Measurements from ENCODE around the gene ATP8B1. TPM values are rescaled to one million over a fixed set of nuclear protein-coding genes. Genes with fewer than 3 reads are reported as not detected.
A peak's percentile ranks its signal among the peaks of the same experiment; 100 is the strongest.

The ATP8B1 gene
- total RNA-seq, 1 donor from 2014 or later: 38.7 TPM

DNA sequence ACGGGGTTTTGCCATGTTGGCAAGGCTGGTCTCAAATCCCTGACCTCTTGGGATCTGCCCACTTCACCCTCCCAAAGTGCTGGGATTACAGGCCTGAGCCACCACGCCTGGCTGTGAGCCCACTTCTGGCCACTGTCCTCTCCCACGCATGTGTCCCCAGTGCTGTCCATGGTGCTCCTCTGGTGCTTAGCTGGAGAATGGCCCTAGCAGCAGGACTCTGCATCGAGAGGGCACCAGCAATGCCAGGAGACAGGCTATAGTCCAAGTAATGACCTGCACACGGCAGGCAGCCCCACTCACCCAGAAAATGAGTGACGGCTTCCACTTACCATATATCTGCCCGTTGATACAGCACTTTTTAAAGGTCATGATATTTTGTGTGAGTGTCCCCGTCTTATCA is 115.1 kb downstream of the ATP8B1 start:
- H3K27ac Mint-ChIP-seq (ENCODE audit: unreplicated experiment): no peak overlapping the region
- peaks cover 51% of the 10 kb centered on the region for H3K36me3 Mint-ChIP-seq (ENCODE audit: unreplicated experiment)
- H3K9me3 Mint-ChIP-seq (ENCODE audit: unreplicated experiment): no peaks in the 10 kb centered on the region
- H3K4me1 Mint-ChIP-seq (ENCODE audit: unreplicated experiment): peaks cover 6% of the 10 kb centered on the region
- no peak overlapping the region for H3K4me3 Mint-ChIP-seq (ENCODE audit: unreplicated experiment)
- TF ChIP-seq, protein P1, sequence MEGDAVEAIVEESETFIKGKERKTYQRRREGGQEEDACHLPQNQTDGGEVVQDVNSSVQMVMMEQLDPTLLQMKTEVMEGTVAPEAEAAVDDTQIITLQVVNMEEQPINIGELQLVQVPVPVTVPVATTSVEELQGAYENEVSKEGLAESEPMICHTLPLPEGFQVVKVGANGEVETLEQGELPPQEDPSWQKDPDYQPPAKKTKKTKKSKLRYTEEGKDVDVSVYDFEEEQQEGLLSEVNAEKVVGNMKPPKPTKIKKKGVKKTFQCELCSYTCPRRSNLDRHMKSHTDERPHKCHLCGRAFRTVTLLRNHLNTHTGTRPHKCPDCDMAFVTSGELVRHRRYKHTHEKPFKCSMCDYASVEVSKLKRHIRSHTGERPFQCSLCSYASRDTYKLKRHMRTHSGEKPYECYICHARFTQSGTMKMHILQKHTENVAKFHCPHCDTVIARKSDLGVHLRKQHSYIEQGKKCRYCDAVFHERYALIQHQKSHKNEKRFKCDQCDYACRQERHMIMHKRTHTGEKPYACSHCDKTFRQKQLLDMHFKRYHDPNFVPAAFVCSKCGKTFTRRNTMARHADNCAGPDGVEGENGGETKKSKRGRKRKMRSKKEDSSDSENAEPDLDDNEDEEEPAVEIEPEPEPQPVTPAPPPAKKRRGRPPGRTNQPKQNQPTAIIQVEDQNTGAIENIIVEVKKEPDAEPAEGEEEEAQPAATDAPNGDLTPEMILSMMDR (IDR thresholded peaks at IDR 0.05): no peak
- no peaks in the 10 kb centered on the region for H3K27me3 Mint-ChIP-seq (ENCODE audit: unreplicated experiment)
- no peak for DNase-seq (ENCODE audit: extremely low spot score, unreplicated experiment)

DNA sequence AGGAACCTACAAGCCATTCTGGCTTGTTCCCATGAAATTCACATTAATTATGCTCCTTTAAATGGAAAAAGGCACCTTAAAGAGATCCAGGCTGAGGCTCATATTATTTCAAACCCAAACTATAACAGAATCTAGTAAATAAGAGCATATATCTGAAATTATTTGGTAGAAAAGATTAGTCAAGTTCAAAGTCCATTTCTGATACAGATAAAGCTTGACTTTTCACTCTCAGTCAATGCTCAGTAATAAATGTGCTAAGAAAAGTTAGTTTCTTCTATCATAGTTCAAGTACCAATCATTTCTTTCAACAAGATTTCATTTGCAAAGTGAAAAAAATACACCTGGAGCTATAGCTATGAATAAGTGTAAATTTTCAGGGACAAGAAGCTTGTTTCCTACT is 119.6 kb downstream of the ATP8B1 start:
- H3K27ac Mint-ChIP-seq (ENCODE audit: unreplicated experiment): no peak overlapping the region
- H3K9me3 Mint-ChIP-seq (ENCODE audit: unreplicated experiment): no peaks in the 10 kb centered on the region
- no peaks in the 10 kb centered on the region for H3K27me3 Mint-ChIP-seq (ENCODE audit: unreplicated experiment)
- DNase-seq (ENCODE audit: extremely low spot score, unreplicated experiment): no peak
- peaks cover 41% of the 10 kb centered on the region for H3K36me3 Mint-ChIP-seq (ENCODE audit: unreplicated experiment)
- no peak overlapping the region for H3K4me3 Mint-ChIP-seq (ENCODE audit: unreplicated experiment)
- TF ChIP-seq, protein P1 (IDR thresholded peaks at IDR 0.05): no peak
- H3K4me1 Mint-ChIP-seq (ENCODE audit: unreplicated experiment): peaks cover 1% of the 10 kb centered on the region

DNA sequence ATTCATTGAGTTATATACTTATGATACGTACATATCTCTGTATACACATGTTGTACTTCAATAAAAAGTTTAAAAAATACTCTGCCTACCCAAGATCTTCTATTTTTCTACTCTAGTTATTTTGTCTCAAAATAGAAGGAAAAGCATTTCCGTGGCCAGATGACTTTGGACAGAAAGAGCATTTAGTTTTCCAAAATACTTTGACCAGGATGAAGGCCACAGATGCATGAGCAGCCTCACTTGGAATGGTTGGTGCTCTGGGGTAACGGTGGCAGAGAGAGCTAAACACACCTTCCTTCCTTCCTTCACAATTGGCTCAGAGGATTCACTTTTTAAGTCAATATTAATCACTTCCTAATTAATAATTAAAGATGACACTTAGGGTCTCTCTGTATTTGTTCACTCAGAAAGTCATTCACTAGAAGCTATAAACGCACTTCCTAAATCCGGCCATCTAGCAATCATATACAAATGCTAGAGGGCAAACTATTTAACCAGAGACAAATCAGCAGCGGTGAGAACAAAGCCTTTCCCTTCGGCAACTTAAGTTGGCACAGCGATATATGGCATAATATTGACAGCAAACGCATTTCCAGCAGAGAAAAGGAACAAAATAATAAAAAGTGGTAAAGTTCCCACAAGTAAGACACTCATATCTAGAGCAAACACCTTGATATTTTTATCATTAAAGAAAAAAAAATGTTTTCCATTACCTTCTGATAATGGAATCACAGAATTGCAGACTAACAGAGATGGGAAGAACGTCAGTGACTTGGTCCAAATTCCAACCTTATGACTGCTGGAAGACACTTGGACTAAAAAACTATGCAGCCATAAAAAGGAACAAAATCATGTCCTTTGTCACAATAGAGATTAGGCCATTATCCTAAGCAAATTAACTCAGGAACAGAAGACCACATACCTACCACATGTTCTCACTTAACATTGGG is 125.6 kb downstream of the ATP8B1 start:
- no peak for DNase-seq (ENCODE audit: extremely low spot score, unreplicated experiment)
- Mint-ChIP-seq H3K27ac (ENCODE audit: unreplicated experiment) (peak overlapping the region; percentile 59), H3K9me3 (ENCODE audit: unreplicated experiment) (no peaks in the 10 kb centered on the region), H3K4me3 (ENCODE audit: unreplicated experiment) (no peak overlapping the region), H3K4me1 (ENCODE audit: unreplicated experiment) (peaks cover 4% of the 10 kb centered on the region), H3K27me3 (ENCODE audit: unreplicated experiment) (no peaks in the 10 kb centered on the region), H3K36me3 (ENCODE audit: unreplicated experiment) (peaks cover 45% of the 10 kb centered on the region)
- TF ChIP-seq, protein P1 (IDR thresholded peaks at IDR 0.05): no peak

DNA sequence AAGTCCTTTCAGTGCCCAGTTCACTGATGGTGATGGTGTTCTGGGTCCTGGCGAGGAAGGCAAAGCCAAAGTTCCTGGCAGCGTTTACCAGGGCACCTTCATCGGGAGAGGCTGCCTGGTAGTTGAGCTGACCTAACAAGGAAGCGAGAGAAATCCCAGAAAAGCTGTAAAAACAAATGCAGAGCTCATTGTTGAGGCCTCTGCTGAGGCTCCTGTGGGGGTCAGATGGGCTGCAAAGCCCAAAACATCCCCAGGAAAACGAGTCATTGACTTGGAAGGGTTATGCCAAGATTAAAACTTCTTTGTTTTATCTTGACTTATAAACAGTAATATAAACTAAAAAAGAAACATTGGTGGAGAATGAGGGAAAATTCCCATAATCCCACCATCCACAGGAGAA is 128.2 kb downstream of the ATP8B1 start:
- Mint-ChIP-seq H3K27me3 (ENCODE audit: unreplicated experiment) (no peaks in the 10 kb centered on the region), H3K4me1 (ENCODE audit: unreplicated experiment) (peaks cover 4% of the 10 kb centered on the region), H3K27ac (ENCODE audit: unreplicated experiment) (no peak overlapping the region), H3K4me3 (ENCODE audit: unreplicated experiment) (no peak overlapping the region), H3K9me3 (ENCODE audit: unreplicated experiment) (no peaks in the 10 kb centered on the region), H3K36me3 (ENCODE audit: unreplicated experiment) (peaks cover 46% of the 10 kb centered on the region)
- no peak for DNase-seq (ENCODE audit: extremely low spot score, unreplicated experiment)
- TF ChIP-seq, protein P1 (IDR thresholded peaks at IDR 0.05): no peak

DNA sequence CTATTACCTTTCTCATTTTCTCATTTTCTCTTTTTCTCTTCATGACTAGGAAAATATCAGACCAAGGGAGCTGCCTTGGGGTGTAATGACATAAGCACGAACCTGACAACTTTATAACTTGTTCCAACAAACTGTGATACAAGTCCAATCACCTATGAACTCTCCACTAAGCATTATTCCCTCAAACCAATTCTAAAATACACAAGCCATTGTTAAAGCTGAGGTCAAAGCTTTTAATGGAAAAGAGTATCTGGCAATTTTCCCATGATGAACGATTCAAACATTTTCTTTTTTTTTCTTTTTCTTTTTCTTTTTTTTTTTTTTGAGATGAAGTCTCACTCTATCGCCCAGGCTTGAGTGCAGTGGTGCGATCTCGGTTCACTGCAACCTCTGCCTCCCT is 133.1 kb downstream of the ATP8B1 start:
- DNase-seq (ENCODE audit: extremely low spot score, unreplicated experiment): no peak
- Mint-ChIP-seq H3K27ac (ENCODE audit: unreplicated experiment) (no peak overlapping the region), H3K4me3 (ENCODE audit: unreplicated experiment) (no peak overlapping the region), H3K36me3 (ENCODE audit: unreplicated experiment) (peaks cover 42% of the 10 kb centered on the region), H3K4me1 (ENCODE audit: unreplicated experiment) (peaks cover 3% of the 10 kb centered on the region), H3K27me3 (ENCODE audit: unreplicated experiment) (no peaks in the 10 kb centered on the region), H3K9me3 (ENCODE audit: unreplicated experiment) (no peaks in the 10 kb centered on the region)
- TF ChIP-seq, protein P1 (IDR thresholded peaks at IDR 0.05): no peak

Data from osteocyte (in vitro differentiated cells).